Measurements from ENCODE around the gene EPS8.

GRCh38 chr12:15815730-15816129 is 26.5 kb upstream of the EPS8 start:
- TF ChIP-seq CTCF (IDR thresholded peaks at IDR 0.05) (no peak), ZBTB21 (CRISPR knock-in tag; IDR thresholded peaks at IDR 0.05; ENCODE audit: borderline replicate concordance) (no peak), ZNF512 (CRISPR knock-in tag; IDR thresholded peaks at IDR 0.05; ENCODE audit: borderline replicate concordance) (no peak), E2F5 (CRISPR knock-in tag; IDR thresholded peaks at IDR 0.05) (no peak), JAZF1 (CRISPR knock-in tag; IDR thresholded peaks at IDR 0.05) (no peak)
